Loucy (cell line): ENCODE results near the gene HIRA.

Experiments used
- CTCF ChIP-seq: fragments of 200-600 bp; sonication (generic); conservative IDR thresholded peaks from 2 replicates; pipeline ENCODE4 v1.5.1; 2014; ENCODE audit warnings: mild to moderate bottlenecking, antibody characterized with exemption, low read length
- EZH2phosphoT487 ChIP-seq: fragments of 200-600 bp; IDR thresholded peaks from 2 replicates; pipeline ENCODE4 v1.6.1; 2018; ENCODE audit warnings: antibody characterized with exemption, mild to moderate bottlenecking, moderate library complexity, borderline replicate concordance

GRCh38 chr22:19457828-19458428, 26.4 kb upstream of the HIRA start:
- TF ChIP-seq CTCF (no peak), EZH2phosphoT487 (no peak)
